GM18519 (cell line): ENCODE measurements around the gene SH3TC2.
"Not testable (repeated sequence)": the region's sequence is repeated elsewhere in the genome, so short reads cannot be mapped to it uniquely, and the experiment has no call there.

Source experiments
- ATAC-seq: cut with Tn5 transposase; IDR thresholded peaks from one replicate; pipeline ENCODE4 v1.9.1; 2021; ENCODE audit warnings: mild to moderate bottlenecking, moderate library complexity; ENCODE audit not compliant: unreplicated experiment, low FRiP score

Gene SH3TC2

GRCh38 chr5:149063017-149063687, at the start of gene SH3TC2:
TSS of gene SH3TC2 (minus strand) at chr5:149063062. CDS start at chr5:149063022, 40 bp downstream.
- ATAC-seq: no peak

- ATAC-seq: no peak
Observed at GRCh38 chr5:149110406-149110805, 47.5 kb upstream of the SH3TC2 start.

DNA sequence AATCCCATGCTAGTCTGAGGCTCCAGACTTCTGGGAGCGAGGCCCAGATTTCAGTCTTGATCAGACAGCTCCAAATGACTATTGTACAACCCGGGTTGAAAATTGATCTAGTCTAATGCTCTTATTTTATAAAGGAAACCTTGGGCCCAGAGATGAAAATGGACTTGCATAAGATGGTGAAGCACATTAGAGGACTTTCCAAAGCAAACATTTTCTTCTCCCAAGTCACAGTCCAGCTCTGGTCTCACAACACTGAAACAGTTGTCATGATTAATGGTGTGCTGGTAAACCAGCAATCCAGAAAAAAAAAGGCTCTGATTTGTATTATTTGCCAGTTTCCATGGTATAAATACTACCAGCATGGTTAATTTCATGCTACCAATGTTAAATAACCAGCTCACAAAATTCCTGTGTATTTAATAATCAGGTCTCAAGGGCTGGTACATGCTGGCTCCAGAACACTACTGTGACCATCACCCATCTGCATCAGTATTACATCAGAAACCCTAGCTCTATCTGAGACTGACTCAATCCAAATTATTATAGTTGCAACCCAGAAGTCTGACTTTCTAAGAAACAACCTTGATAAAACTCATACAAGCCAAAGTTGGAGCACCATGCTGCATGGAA, 45.9 kb upstream of the SH3TC2 start:
- ATAC-seq: no peak

DNA sequence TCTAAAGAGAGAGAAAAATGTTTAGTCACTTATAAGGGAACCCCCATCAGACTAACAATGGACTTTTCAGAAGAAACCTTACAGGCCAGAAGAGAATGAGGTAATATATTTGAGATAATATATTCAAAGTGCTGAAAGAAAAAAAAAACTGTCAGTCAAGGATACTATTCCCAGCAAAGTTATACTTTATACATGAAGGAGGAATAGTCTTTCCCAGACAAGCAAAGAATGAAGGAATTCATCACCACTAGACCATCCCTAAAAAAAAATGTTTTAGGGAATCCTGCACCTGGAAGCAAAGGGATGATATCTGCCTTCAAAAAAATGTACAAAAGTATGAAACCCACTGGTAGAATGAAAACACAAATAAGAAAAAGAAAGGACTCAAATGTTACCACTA, 37.5 kb upstream of the SH3TC2 start:
- no peak for ATAC-seq

DNA sequence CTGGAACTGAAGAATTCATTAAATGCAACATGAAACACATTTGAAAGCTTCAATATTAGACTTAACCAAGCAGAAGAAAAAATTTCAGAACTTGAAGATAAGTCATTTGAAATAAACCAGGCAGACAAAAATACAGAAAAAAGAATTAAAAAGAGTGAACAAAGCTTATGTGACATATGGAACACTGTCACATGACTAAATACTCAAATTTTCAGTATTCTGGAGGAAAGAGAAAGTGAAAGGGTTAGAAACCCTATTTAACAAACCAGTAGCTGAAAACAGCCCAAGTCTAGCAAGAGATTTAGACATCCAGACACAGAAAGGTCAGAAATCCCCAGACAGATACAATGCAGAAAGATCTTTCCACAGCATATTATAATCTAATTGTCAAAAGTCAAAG, 37.1 kb upstream of the SH3TC2 start:
- ATAC-seq: no peak

DNA sequence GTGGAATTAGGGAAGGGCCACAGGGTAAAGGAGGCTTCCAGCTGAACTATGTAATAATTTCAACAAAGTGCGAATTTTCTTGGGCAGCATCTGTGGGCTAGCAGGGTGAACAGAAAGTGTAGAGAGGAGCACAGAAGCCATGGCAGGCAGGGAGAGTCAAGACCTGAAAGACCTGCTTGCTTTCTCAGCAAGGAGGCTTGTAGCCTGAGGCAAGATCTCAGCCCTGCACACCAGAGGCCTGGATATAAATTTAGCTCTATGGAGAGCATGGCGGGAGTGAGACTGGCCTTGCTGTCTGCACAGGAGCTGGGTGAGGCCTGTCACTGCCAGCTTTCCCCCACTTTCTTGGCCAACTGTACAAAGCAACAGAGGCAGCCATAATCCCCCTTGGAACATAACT, 32.1 kb upstream of the SH3TC2 start:
- ATAC-seq: no peak

- ATAC-seq: no peak
Observed at GRCh38 chr5:149093625-149094024, 30.8 kb upstream of the SH3TC2 start.

DNA sequence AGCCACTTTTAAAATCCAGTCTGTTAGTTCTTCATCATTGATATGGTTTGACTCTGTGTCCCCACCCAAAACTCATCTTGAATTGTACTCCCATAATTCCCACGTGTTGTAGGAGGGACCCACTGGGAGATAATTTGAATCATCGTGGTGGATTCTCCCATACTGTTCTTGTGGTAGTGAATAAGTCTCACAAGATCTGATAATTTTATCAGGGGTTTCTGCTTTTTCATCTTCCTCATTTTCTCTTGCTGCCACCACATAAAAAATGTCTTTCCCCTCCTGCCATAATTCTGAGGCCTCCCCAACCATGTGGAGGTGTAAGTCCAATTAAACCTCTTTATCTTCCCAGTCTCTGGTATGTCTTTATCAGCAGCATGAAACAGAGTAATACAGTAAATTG, 26.9 kb upstream of the SH3TC2 start:
- no peak for ATAC-seq

DNA sequence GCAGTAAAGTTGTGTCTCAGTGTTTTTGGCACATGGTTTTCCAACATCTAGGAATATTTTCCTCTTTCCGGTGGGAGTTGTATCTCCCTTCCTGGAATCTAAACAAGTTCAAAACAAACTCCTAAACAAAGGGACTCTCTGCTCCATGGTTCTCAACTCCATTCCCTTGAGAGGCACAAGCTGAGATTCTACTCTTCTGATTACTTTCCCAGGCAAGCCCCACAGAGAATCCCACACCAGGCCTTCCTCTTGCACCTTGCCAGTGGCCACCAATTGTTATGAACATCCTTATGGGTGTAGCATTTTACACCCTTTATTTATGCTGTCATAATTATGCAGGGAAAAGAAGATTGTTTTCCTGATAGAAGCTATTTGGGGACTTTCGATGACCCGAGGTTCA, 25.8 kb upstream of the SH3TC2 start:
- no peak for ATAC-seq

DNA sequence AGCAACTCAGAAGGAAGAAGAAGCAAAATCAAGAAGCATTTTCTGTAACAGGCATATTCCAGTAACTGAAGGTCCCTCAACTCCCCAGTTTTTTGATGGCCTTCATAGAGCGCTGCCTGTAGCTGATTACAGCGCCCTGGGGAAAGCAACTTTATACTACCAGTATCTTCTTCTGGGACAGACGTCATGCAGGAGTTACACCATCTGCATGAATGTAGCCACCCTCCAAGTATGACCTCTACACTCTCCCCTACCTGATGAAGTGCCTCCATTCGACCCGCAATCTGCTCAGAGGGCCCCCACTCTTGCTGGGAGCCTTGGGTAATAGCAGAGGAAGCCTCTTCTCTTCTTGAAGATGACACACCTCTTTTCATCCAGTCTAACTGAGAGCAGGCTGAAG, 21.0 kb upstream of the SH3TC2 start:
- ATAC-seq: no peak

DNA sequence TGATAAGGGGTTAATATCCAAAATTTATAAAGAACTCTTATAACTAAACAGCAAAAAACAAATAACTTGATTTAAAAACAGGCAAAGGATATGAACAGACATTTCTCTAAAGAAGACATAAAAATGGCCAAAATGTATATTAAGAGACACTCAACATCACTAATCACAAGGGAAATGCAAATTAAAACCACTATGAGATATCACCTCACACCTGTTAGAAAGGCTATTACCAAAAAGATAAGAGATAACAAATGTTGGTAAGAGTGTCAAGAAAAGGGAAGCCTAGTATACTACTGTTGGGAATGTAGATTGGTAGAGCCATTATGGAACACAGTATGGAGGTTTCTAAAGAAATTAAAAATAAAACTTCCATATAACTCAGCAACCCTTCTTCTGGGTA, 19.4 kb upstream of the SH3TC2 start:
- ATAC-seq: no peak

DNA sequence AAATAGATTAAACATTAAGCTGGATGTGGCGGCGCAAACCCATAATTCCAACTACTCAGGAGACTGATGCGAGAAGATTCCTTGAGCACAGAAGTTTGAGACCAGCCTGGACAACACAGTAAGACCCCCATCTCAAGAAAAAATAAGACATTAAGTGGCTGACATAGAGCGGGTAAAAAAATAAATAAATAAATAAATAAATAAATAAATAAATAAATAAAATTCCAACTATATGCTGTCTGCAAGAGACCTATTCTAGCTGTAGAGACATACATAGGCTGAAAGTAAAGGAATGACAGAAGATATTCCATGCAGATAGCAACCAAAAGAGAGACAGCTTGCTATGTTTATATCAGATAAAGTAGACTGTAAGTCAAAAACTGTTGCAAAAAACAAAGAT, 17.4 kb upstream of the SH3TC2 start:
- no peak for ATAC-seq

DNA sequence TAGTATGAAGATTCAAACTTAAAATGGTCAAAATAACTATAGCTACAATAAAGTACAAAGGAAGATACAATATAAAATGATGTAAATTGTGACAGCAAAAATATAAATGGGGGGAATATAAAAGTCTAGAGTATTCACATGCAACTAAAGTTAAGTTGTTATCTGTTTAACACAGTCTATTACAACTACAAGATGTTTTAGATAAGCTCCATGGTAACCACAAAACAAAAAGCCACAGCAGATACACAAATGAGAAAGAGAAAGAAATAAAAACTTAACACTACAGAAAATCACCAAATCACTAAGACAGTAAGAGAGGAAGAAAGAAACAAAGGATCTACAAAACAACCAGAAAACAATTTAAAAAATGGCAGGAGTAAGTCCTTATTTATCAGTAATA, 17.0 kb upstream of the SH3TC2 start:
- no peak for ATAC-seq

DNA sequence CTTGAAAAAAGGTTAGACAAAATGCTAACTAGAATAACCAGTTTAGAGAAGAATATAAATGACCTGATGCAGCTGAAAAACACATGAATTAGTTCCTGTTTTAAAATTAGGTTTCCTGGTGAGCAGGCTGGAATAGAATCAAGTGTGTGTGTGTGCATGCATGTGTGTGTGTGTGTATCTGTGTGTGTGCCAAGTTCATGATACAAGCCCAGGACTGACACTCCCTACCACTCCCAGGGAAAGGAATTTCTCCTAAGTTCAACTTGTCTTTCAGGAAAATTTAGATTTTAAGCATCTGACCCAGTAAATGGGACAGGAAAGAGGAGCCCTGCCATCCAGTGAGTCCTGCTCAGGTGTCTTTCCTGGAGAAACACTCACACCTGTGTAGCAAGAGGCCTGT, 11.2 kb upstream of the SH3TC2 start:
- ATAC-seq: not testable (repeated sequence)

DNA sequence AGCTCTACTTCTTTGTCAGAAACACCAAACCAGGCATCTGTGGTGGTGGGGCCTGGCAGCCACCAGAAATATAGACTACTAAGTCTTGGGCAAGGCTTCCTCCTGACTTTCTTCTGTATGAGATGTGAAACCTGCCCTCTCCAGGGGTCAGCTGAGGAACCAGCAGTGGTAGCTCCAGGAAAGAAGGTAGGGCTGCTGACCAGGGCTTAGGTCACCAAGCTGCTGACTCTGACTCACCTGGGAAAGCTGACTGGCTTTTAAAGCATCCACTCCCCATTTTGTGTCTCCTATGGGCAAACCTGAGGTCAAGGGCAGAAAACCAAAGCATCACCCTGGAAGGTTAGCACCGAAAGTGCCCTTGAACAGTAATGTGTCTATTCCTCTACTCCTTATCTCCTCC, 10.4 kb upstream of the SH3TC2 start:
- ATAC-seq: no peak

DNA sequence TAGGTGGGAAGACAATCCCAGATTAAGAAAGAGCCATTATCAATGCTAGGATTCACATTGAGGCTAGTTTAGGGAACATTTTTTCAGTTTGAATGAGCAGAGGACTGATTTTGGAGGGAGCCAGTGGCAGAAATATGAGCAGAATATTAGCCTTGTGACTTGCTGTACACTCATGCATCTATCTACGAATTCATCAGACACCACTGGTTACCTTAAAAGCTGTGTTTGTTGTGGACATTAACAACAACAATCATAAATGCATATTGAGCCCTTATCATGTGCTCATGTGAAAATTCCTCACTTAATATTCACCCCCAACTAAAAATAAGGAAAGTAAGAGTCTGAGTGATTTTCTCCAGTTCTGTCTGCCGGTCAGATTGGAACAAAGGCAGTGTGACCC, 9.9 kb upstream of the SH3TC2 start:
- no peak for ATAC-seq

DNA sequence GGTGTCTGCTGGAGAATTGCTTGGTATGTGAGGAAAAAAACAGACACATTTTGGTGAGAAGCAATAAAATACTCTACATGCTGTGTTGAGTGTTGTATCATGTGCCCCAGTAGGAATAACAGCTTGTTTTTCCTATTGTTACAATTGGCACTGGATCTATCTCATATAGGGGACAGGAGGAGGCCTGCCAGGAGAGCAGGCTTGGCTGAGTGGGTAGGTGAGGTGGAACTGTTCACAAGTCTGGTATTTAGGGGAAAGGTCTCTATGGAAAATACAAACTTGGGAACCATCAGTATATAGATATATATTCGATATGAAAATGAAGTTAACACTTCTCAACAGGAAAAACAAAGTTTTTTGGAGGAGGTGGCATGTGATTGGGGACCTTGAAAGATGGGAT, 9.5 kb upstream of the SH3TC2 start:
- no peak for ATAC-seq

- no peak for ATAC-seq
Observed at GRCh38 chr5:149071756-149072155, 8.9 kb upstream of the SH3TC2 start.

DNA sequence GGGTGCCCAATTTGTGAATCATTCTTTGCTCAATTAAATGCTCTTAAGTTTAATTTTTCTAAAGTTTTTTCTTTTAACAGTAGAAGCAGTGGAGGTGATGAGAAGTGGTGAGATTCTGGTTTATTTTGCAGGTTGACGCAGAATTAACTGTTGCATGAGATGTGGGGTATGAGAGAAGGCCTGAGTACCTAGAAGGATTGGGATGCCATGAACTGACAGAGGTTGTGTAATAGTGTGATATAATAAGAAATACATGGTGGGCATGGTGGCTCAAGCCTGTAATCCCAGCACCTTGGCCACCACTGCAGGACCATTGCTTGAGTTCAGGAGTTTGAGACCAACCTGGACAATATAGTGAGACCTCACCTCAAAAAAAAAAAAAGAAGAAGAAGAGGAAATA, 8.4 kb upstream of the SH3TC2 start:
- no peak for ATAC-seq

DNA sequence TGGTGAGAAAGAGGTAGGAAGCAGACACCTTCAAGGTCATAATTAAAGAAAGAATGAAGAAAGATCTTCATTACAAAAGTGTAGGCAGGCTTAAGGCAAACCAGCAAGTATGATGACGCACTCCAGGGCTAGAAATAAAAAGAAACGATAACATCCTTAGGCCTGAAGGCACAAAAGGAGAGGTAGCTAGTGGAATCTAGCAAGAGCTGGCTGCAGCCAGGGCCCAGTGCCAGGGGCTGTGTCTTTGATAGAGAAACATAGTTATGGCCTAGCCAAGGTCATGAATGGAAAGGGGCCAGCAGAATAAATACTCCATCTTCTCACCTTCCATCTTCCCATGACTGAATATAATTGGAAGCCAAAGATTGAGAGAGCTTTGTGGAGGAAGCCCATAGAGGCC, 6.8 kb upstream of the SH3TC2 start:
- no peak for ATAC-seq

DNA sequence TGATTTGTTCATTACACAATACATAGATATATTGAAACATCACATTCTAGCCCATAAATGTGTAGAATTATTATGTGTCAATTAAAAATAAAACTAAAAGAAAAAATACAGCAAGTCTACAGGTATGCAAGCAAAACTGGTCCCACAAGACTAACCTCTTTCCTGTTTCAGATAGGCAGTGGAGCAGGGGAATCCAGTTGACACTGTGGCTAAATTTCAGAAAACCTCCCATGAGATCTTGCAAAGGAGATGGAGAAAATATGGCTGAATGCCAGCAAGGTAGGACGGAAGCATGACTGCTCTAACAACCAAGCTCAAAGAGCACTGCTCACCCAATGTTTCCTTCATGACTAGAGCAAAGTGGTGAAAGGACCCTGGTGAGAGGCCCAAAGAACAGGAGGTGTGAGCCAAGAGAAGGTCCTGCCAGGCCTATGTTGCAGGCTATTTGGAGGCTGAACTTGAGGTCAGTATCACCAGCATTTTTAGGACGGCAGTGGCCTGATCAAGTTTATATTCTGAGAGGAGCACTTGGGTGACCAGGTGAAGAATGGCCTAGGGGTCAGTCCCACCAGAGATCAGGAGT, 1.1 kb upstream of the SH3TC2 start:
- no peak for ATAC-seq

- ATAC-seq: no peak
Observed at GRCh38 chr5:149062371-149063016, 368 bp downstream of the SH3TC2 start.
